GM10266 (cell line): Measurements from ENCODE around the gene FAM240A.

Source experiments
- DNase-seq: peaks from one replicate; pipeline ENCODE4 v3.0.0; 2012; ENCODE audit errors: extremely low spot score
- CTCF ChIP-seq: IDR thresholded peaks from 2 replicates; pipeline ENCODE4 v1.5.1; 2012; ENCODE audit warnings: mild to moderate bottlenecking, low read depth; ENCODE audit not compliant: control insufficient read depth, insufficient read depth; ENCODE audit errors: missing control alignments

Gene FAM240A

GRCh38 chr3:46646700-46647099 lies 34.4 kb downstream of the FAM240A start:
- no peak for DNase-seq
- TF ChIP-seq CTCF, result no peak

GRCh38 chr3:46648096-46648495 lies 35.8 kb downstream of the FAM240A start:
- DNase-seq, result no peak
- no peak for TF ChIP-seq CTCF

- TF ChIP-seq CTCF, result no peak
- no peak for DNase-seq
Measured at GRCh38 chr3:46649436-46649835, 37.1 kb downstream of the FAM240A start.

- TF ChIP-seq CTCF, result no peak
- DNase-seq, result no peak
Measured at GRCh38 chr3:46651084-46651483, 38.8 kb downstream of the FAM240A start.

- DNase-seq, result no peak
- TF ChIP-seq CTCF, result no peak
Measured at GRCh38 chr3:46655271-46655670, 42.9 kb downstream of the FAM240A start.

- no peak for DNase-seq
- no peak for TF ChIP-seq CTCF
Measured at GRCh38 chr3:46656778-46657556, 44.6 kb downstream of the FAM240A start.

GRCh38 chr3:46659285-46659684 lies 47.0 kb downstream of the FAM240A start:
- TF ChIP-seq CTCF, result no peak
- DNase-seq, result no peak
